ENCODE measurements around the gene BTRC. TPM values are rescaled to one million over a fixed set of nuclear protein-coding genes. Genes with fewer than 3 reads are reported as not detected.

BTRC gene
- polyA plus RNA-seq, 2 of the 4 experiments (the other 2 are of a cell fraction): 8.0 to 23.1 TPM

DNA sequence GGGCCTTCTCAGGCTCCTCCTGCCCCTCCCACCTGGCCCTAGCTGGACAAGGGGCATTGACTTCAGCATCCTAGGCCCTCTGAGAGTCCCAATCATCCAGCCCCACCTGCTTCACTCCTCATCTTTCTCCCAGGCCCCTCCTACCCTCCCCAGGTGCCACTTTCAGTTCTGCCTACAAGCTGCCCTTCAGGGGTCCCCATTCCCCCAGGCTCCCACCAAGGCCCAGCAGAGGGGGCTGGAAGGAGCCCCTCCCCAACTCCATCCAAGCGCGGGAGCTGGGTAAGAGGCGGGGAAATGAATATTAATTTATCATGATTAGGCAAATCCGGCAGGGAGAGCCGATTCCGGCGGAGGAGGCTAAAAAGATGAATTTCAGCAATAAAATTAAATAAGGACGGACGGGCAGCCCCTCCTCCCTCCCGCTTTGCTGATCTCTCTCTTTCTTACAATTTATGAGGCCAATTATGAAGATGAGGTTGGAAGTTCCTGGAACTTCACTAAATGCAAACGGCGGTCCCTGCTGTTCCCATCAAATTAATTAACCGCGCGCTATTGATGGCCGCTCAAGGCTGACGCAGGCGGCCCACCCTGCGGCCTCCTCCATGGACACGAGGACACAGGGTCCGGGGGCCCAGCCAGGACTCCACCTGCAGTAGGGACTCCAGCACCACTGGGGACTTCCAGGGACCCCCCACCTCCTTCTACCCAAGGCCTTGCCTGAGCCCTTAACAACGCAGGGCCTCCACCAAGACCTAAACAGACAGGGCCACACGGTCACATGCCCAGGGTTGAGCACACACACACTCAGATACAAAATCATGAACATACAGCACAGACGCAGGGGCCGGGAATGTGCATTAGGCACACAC, 220.2 kb downstream of the BTRC start:
- H3K4me3 ChIP-seq: no peak overlapping the region
- TF ChIP-seq CBX2 (IDR thresholded peaks at IDR 0.05; ENCODE audit: borderline replicate concordance, low read depth) (no peak), POLR2A (IDR thresholded peaks at IDR 0.05; ENCODE audit: low read length) (no peak), JUNB (IDR thresholded peaks at IDR 0.05) (no peak), PHF8 (IDR thresholded peaks at IDR 0.05; ENCODE audit: borderline replicate concordance, low read depth) (no peak), MYC (IDR thresholded peaks at IDR 0.05; ENCODE audit: borderline replicate concordance, low read length) (no peak)
- TF ChIP-seq, protein P1, sequence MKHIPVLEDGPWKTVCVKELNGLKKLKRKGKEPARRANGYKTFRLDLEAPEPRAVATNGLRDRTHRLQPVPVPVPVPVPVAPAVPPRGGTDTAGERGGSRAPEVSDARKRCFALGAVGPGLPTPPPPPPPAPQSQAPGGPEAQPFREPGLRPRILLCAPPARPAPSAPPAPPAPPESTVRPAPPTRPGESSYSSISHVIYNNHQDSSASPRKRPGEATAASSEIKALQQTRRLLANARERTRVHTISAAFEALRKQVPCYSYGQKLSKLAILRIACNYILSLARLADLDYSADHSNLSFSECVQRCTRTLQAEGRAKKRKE (CRISPR knock-in tag; IDR thresholded peaks at IDR 0.05; ENCODE audit: low read depth): no peak
- TF ChIP-seq, protein P2, sequence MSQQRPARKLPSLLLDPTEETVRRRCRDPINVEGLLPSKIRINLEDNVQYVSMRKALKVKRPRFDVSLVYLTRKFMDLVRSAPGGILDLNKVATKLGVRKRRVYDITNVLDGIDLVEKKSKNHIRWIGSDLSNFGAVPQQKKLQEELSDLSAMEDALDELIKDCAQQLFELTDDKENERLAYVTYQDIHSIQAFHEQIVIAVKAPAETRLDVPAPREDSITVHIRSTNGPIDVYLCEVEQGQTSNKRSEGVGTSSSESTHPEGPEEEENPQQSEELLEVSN (IDR thresholded peaks at IDR 0.05; ENCODE audit: borderline replicate concordance, low read depth): no peak
- TF ChIP-seq, protein P3, sequence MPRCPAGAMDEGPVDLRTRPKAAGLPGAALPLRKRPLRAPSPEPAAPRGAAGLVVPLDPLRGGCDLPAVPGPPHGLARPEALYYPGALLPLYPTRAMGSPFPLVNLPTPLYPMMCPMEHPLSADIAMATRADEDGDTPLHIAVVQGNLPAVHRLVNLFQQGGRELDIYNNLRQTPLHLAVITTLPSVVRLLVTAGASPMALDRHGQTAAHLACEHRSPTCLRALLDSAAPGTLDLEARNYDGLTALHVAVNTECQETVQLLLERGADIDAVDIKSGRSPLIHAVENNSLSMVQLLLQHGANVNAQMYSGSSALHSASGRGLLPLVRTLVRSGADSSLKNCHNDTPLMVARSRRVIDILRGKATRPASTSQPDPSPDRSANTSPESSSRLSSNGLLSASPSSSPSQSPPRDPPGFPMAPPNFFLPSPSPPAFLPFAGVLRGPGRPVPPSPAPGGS (IDR thresholded peaks at IDR 0.05): no peak
- no peak for FAIRE-seq
- ATAC-seq: no peak
- POLR2A ChIA-PET: interaction anchor here (0.6 kb wide), 1 partner anchor 216 kb away, joined by 5 read pairs; no protein-coding TSS in a partner anchor
- H3K27ac ChIP-seq: no peak overlapping the region
- H3K9me3 ChIP-seq: peaks cover 13% of the 10 kb centered on the region; the same call in 2 of the 3 replicates
- peaks cover 16% of the 10 kb centered on the region; the same call in 2 of the 3 replicates for H3K4me1 ChIP-seq
- DNase-seq (ENCODE audit: low read depth in 1 of 2, low spot score in 1 of 2): no peak
- CTCF ChIA-PET: interaction anchor here (1.0 to 6.6 kb wide), 5 partner anchors 273 to 360 kb away, joined by 3 to 136 read pairs (median 4); no protein-coding TSS in a partner anchor
- H3K4me2 ChIP-seq: no peak overlapping the region
- 95% methylated on average over 25 of the region's 25 CpGs for WGBS (ENCODE audit: missing lambda C conversion rate)

DNA sequence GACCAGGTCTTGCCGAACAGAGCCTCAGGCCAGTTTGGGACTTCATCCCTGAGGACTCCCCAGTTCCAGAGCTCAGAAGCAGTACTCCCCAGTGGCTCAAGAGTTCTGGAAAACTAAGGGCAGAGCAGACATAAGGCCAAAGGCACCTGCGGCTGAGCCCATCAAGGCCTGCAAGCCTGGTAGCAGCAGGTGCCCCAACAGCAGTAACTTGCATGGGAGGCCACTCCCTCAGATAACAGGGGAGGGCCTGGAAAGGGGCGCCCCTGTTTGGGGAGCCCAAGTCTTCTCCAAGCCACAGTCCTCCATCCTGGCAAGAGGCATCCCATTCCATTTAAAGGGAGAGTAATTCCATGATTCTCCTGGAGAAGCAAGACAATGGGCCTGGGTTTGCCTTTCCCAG, 221.1 kb downstream of the BTRC start:
- Histone ChIP-seq H3K4me3 (no peak overlapping the region), H3K27ac (no peak overlapping the region), H3K4me1 (peaks cover 12% of the 10 kb centered on the region; the same call in 2 of the 3 replicates), H3K9me3 (peaks cover 13% of the 10 kb centered on the region; the same call in 2 of the 3 replicates), H3K4me2 (no peak overlapping the region)
- CTCF ChIA-PET: interaction anchor here (1.0 to 4.9 kb wide), 3 partner anchors 27 to 361 kb away, joined by 3 to 30 read pairs (median 3); no protein-coding TSS in a partner anchor
- no peak for FAIRE-seq
- POLR2A ChIA-PET: interaction anchor here (0.6 kb wide), 1 partner anchor 215 kb away, joined by 5 read pairs; no protein-coding TSS in a partner anchor
- no peak for DNase-seq (ENCODE audit: low read depth in 1 of 2, low spot score in 1 of 2)
- WGBS (ENCODE audit: missing lambda C conversion rate): 86% methylated on average over 3 of the region's 3 CpGs
- ATAC-seq: no peak
- TF ChIP-seq, protein P2 (IDR thresholded peaks at IDR 0.05; ENCODE audit: borderline replicate concordance, low read depth): no peak
- TF ChIP-seq, protein P3 (IDR thresholded peaks at IDR 0.05): no peak
- TF ChIP-seq FOXS1 (CRISPR knock-in tag; IDR thresholded peaks at IDR 0.05): no peak
- TF ChIP-seq, protein P4, sequence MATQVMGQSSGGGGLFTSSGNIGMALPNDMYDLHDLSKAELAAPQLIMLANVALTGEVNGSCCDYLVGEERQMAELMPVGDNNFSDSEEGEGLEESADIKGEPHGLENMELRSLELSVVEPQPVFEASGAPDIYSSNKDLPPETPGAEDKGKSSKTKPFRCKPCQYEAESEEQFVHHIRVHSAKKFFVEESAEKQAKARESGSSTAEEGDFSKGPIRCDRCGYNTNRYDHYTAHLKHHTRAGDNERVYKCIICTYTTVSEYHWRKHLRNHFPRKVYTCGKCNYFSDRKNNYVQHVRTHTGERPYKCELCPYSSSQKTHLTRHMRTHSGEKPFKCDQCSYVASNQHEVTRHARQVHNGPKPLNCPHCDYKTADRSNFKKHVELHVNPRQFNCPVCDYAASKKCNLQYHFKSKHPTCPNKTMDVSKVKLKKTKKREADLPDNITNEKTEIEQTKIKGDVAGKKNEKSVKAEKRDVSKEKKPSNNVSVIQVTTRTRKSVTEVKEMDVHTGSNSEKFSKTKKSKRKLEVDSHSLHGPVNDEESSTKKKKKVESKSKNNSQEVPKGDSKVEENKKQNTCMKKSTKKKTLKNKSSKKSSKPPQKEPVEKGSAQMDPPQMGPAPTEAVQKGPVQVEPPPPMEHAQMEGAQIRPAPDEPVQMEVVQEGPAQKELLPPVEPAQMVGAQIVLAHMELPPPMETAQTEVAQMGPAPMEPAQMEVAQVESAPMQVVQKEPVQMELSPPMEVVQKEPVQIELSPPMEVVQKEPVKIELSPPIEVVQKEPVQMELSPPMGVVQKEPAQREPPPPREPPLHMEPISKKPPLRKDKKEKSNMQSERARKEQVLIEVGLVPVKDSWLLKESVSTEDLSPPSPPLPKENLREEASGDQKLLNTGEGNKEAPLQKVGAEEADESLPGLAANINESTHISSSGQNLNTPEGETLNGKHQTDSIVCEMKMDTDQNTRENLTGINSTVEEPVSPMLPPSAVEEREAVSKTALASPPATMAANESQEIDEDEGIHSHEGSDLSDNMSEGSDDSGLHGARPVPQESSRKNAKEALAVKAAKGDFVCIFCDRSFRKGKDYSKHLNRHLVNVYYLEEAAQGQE (IDR thresholded peaks at IDR 0.05): no peak
- no peak for TF ChIP-seq CBX8 (IDR thresholded peaks at IDR 0.05)

Measured in A549 (cell line).